Natural killer cell (primary cell): ENCODE results near the gene RBPJ. TPM values are rescaled to one million over a fixed set of nuclear protein-coding genes. Genes with fewer than 3 reads are reported as not detected.

Source experiments
- ATAC-seq, 3 donors: fragments of 150-1000 bp in 2 of 3; fragments of 200-7000 bp in 1 of 3; cut with Tn5 transposase; 1 replicate in 1 of 3; 2 replicates in 2 of 3; pipeline ENCODE4 v1.10.0; 2021; ENCODE audit warnings: mild to moderate bottlenecking in 2 of 3, moderate library complexity in 2 of 3
- DNase-seq, 2 donors: peaks; one replicate each; pipeline versions ENCODE4 v3.0.0 to v3.0.0-alpha.2; 2013 to 2021; ENCODE audit warnings: mixed read lengths in 1 of 2
- H3K27ac ChIP-seq: one replicate; pipeline ENCODE4 v1.5.1; 2013; ENCODE audit warnings: mild to moderate bottlenecking, low read length
- H3K27me3 ChIP-seq: one replicate; pipeline ENCODE4 v1.6.1; 2013; ENCODE audit warnings: low read length; ENCODE audit not compliant: control insufficient read depth, insufficient read depth
- H3K36me3 ChIP-seq: one replicate; pipeline ENCODE4 v1.6.1; 2013; ENCODE audit warnings: low read length; ENCODE audit not compliant: control insufficient read depth, insufficient read depth
- H3K4me1 ChIP-seq: one replicate; pipeline ENCODE4 v1.6.1; 2013; ENCODE audit warnings: low read length; ENCODE audit not compliant: control insufficient read depth, insufficient read depth
- H3K4me3 ChIP-seq: one replicate; pipeline ENCODE4 v1.5.1; 2013; ENCODE audit warnings: low read length
- H3K9me3 ChIP-seq: one replicate; pipeline ENCODE4 v1.6.1; 2013; ENCODE audit warnings: low read length; ENCODE audit not compliant: control insufficient read depth, insufficient read depth
- H3K27ac Mint-ChIP-seq, 2 donors: one replicate each; pipeline ENCODE4 v1.8.0; 2022; ENCODE audit warnings: mild to moderate bottlenecking in 2 of 2, mixed read lengths in 2 of 2, moderate library complexity in 1 of 2
- H3K27me3 Mint-ChIP-seq, 2 donors: one replicate each; pipeline ENCODE4 v1.8.0; 2022; ENCODE audit warnings: low read depth in 2 of 2, mixed read lengths in 2 of 2
- H3K36me3 Mint-ChIP-seq: one replicate; pipeline ENCODE4 v1.8.0; 2022; ENCODE audit warnings: mixed read lengths
- H3K4me1 Mint-ChIP-seq, 2 donors: one replicate each; pipeline ENCODE4 v1.8.0; 2022; ENCODE audit warnings: mixed read lengths in 2 of 2
- H3K4me3 Mint-ChIP-seq: one replicate; pipeline ENCODE4 v1.8.0; 2022; ENCODE audit warnings: mild to moderate bottlenecking, moderate library complexity, mixed read lengths
- H3K9me3 Mint-ChIP-seq, 2 donors: one replicate each; pipeline ENCODE4 v1.8.0; 2022; ENCODE audit warnings: mixed read lengths in 2 of 2
- WGBS: methylation state at CpG from one replicate; pipeline ENCODE4 v1.1.7; 2013; ENCODE audit warnings: missing lambda C conversion rate; ENCODE audit not compliant: insufficient coverage; 5-methylcytosine and 5-hydroxymethylcytosine counted together
- intact Hi-C: fragments of 100-400 bp; cut with micrococcal nuclease; formaldehyde crosslinking; loops from one replicate; pipeline ENCODE4 v1.14.2; 2022
- total RNA-seq, 4 donors: library from RNA; stranded (reverse); fragments of 120-200 nt in 1 of 4; gene quantifications; one replicate each; pipeline versions ENCODE4 v1.2.3 to v1.2.4, GENCODE V29; 2013 to 2022
- TF ChIP-seq, protein P1 (sequence below): fragments of 200-600 bp; IDR thresholded peaks from one replicate; pipeline ENCODE4 v1.8.0; 2022; ENCODE audit warnings: antibody characterized with exemption

The RBPJ gene
- total RNA-seq, 3 donors from 2014 or later (not counting 1 experiment from before 2014, with no cell fraction given): 46.4 to 53.3 (median 48.8) TPM

DNA sequence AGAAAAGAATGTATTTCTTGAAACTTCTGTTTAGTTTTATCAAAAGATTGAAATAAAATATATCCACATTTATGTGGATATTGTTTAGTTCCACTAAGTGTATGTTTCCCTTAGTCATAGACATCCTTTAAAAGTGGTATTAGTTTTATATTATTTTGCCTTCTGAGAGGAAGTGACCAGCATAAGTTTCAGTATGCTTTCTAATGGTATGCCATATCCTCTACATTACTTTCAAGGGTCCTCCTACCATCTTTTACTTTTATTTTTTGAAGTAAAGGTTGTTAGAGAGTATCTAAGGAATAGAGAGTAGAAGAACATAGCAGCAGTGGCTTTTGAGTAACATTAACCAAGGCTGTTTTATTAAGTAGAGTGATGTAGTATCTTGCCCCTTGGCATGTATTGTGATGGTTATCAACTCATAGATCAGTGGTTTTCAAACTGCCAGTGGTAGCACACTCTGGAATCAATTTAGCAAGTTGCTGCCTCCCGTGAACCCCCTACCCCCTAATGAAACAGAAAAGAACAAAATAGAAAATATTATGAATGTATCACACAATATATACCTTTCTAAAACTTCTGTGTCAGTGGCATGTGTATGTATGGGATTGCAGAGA lies 44.8 kb downstream of the RBPJ start:
- H3K4me1 Mint-ChIP-seq: peaks cover 3 to 7% of the 10 kb centered on the region in 2 donors

GRCh38 chr4:26367811-26368210 lies 47.0 kb downstream of the RBPJ start:
- H3K4me1 ChIP-seq: peaks cover 12% of the 10 kb centered on the region
- Mint-ChIP-seq H3K9me3 (no peaks in the 10 kb centered on the region), H3K27me3 (peaks cover 21 to 28% of the 10 kb centered on the region in 2 donors), H3K36me3 (no peaks in the 10 kb centered on the region), H3K27ac (no peak overlapping the region), H3K4me1 (peaks cover 10 to 11% of the 10 kb centered on the region in 2 donors), H3K4me3 (no peak overlapping the region)
- WGBS: no CpG with 5 or more reads among the region's 1 CpG
- H3K27me3 ChIP-seq: peaks cover 2% of the 10 kb centered on the region
- no peaks in the 10 kb centered on the region for H3K9me3 ChIP-seq
- no peak overlapping the region for H3K27ac ChIP-seq
- H3K36me3 ChIP-seq: no peaks in the 10 kb centered on the region
- H3K4me3 ChIP-seq: no peak overlapping the region
- ATAC-seq (no peak), DNase-seq (no peak)
- TF ChIP-seq, protein P1, sequence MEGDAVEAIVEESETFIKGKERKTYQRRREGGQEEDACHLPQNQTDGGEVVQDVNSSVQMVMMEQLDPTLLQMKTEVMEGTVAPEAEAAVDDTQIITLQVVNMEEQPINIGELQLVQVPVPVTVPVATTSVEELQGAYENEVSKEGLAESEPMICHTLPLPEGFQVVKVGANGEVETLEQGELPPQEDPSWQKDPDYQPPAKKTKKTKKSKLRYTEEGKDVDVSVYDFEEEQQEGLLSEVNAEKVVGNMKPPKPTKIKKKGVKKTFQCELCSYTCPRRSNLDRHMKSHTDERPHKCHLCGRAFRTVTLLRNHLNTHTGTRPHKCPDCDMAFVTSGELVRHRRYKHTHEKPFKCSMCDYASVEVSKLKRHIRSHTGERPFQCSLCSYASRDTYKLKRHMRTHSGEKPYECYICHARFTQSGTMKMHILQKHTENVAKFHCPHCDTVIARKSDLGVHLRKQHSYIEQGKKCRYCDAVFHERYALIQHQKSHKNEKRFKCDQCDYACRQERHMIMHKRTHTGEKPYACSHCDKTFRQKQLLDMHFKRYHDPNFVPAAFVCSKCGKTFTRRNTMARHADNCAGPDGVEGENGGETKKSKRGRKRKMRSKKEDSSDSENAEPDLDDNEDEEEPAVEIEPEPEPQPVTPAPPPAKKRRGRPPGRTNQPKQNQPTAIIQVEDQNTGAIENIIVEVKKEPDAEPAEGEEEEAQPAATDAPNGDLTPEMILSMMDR: no peak
- intact Hi-C loops: no loop called here

More for the DNA sequence above, 44.8 kb downstream of the RBPJ start:
- no peak for ATAC-seq
- TF ChIP-seq, protein P1: no peak
- no peaks in the 10 kb centered on the region for H3K36me3 ChIP-seq
- H3K9me3 ChIP-seq: no peaks in the 10 kb centered on the region
- no CpG with 5 or more reads among the region's 1 CpG for WGBS
- Mint-ChIP-seq H3K9me3 (no peaks in the 10 kb centered on the region), H3K4me3 (no peak overlapping the region), H3K36me3 (no peaks in the 10 kb centered on the region), H3K27ac (no peak overlapping the region), H3K27me3 (peaks cover 11 to 13% of the 10 kb centered on the region in 2 donors)
- no peak for DNase-seq
- peaks cover 2% of the 10 kb centered on the region for H3K27me3 ChIP-seq
- H3K4me3 ChIP-seq: no peak overlapping the region
- peaks cover 7% of the 10 kb centered on the region for H3K4me1 ChIP-seq
- H3K27ac ChIP-seq: no peak overlapping the region
- intact Hi-C loops: no loop called here

- Mint-ChIP-seq H3K27me3 (peaks cover 21 to 29% of the 10 kb centered on the region in 2 donors), H3K9me3 (no peaks in the 10 kb centered on the region), H3K27ac (no peak overlapping the region), H3K36me3 (no peaks in the 10 kb centered on the region), H3K4me3 (no peak overlapping the region), H3K4me1 (peaks cover 18 to 19% of the 10 kb centered on the region in 2 donors)
- ATAC-seq (no peak), DNase-seq (no peak)
- H3K4me1 ChIP-seq: peaks cover 8% of the 10 kb centered on the region
- H3K9me3 ChIP-seq: no peaks in the 10 kb centered on the region
- peaks cover 2% of the 10 kb centered on the region for H3K27me3 ChIP-seq
- TF ChIP-seq, protein P1: no peak
- H3K36me3 ChIP-seq: no peaks in the 10 kb centered on the region
- no peak overlapping the region for H3K4me3 ChIP-seq
- intact Hi-C loops: no loop called here
- no peak overlapping the region for H3K27ac ChIP-seq
Measured at GRCh38 chr4:26368685-26369084, 47.9 kb downstream of the RBPJ start.

DNA sequence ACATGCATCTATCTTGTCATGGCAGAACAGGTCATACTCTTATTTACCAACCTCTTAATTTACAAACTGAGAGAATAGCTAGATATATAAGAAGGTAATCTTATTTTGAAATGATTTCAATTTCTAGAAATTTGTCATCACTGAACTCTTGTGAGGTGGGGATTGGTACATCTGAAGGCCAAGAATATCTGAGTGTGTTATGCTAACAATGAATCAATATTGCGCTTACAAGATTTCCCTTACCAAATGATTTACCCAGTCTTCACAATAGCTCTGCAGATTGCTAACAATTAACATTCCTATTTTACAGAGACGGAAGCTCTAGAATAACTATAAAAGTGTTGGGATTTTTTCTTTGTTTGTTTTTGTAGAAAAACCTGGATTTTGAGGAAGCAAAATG lies 48.3 kb downstream of the RBPJ start:
- Histone ChIP-seq H3K4me1 (peaks cover 8% of the 10 kb centered on the region), H3K4me3 (no peak overlapping the region), H3K9me3 (no peaks in the 10 kb centered on the region), H3K27ac (no peak overlapping the region), H3K27me3 (peaks cover 2% of the 10 kb centered on the region), H3K36me3 (no peaks in the 10 kb centered on the region)
- Mint-ChIP-seq H3K36me3 (no peaks in the 10 kb centered on the region), H3K27me3 (peaks cover 21 to 29% of the 10 kb centered on the region in 2 donors), H3K9me3 (no peaks in the 10 kb centered on the region), H3K4me1 (peaks cover 19% of the 10 kb centered on the region in 2 donors), H3K4me3 (no peak overlapping the region), H3K27ac (no peak overlapping the region)
- no CpG with 5 or more reads among the region's 2 CpGs for WGBS
- no peak for ATAC-seq
- TF ChIP-seq, protein P1: no peak
- intact Hi-C loops: no loop called here
- DNase-seq: no peak
